Fibroblast of the aortic adventitia (primary cell): ENCODE measurements around the gene TREX2. TPM values are rescaled to one million over a fixed set of nuclear protein-coding genes. Genes with fewer than 3 reads are reported as not detected.

Experiments used
- DNase-seq: peaks from one replicate; pipeline ENCODE4 v3.0.0-alpha.2; 2010; ENCODE audit warnings: low read depth
- H3K4me3 ChIP-seq: 2 replicates; pipeline ENCODE4 v1.5.1; 2011; ENCODE audit warnings: low read depth, mild to moderate bottlenecking, control low read depth, low read length, moderate library complexity
- CTCF ChIP-seq: IDR thresholded peaks from 2 replicates; pipeline ENCODE4 v1.5.1; 2011; ENCODE audit warnings: mild to moderate bottlenecking, low read length, control low read depth, inconsistent platforms; ENCODE audit not compliant: insufficient read depth
- total RNA-seq: library from RNA; depleted of rRNA; stranded (reverse); fragments of >200 nt; gene quantifications from 2 replicates; pipeline ENCODE4 v1.2.3, GENCODE V29; 2012; ENCODE audit warnings: low replicate concordance

The TREX2 gene
- total RNA-seq, 1 donor, result 1.3 TPM

- H3K4me3 ChIP-seq, result no peak overlapping the region
- no peak for TF ChIP-seq CTCF
- no peak for DNase-seq
These were observed 39.7 kb upstream of the TREX2 start for GRCh38 chrX:153485396-153486080.

- no peak overlapping the region for H3K4me3 ChIP-seq
- DNase-seq, result no peak
- no peak for TF ChIP-seq CTCF
These were observed 36.6 kb upstream of the TREX2 start for GRCh38 chrX:153482376-153483015.

GRCh38 chrX:153481043-153481442 lies 35.2 kb upstream of the TREX2 start:
- no peak for TF ChIP-seq CTCF
- no peak for DNase-seq
- H3K4me3 ChIP-seq, result no peak overlapping the region

GRCh38 chrX:153478746-153479145 lies 32.9 kb upstream of the TREX2 start:
- no peak for DNase-seq

GRCh38 chrX:153477901-153478300 lies 32.0 kb upstream of the TREX2 start:
- peak; percentile 66 for DNase-seq
- H3K4me3 ChIP-seq, result no peak overlapping the region
- no peak for TF ChIP-seq CTCF

More at GRCh38 chrX:153478746-153479145, 32.9 kb upstream of the TREX2 start:
- no peak overlapping the region for H3K4me3 ChIP-seq
- TF ChIP-seq CTCF, result no peak

GRCh38 chrX:153477364-153477857 lies 31.6 kb upstream of the TREX2 start:
- no peak for TF ChIP-seq CTCF
- no peak for DNase-seq
- H3K4me3 ChIP-seq, result no peak overlapping the region
